Left ventricle myocardium inferior (tissue), 1 donor: ENCODE data around the gene ZNF740. TPM values are rescaled to one million over a fixed set of nuclear protein-coding genes. Genes with fewer than 3 reads are reported as not detected.
A peak's percentile ranks its signal among the peaks of the same experiment; 100 is the strongest.

Experiments
- DNase-seq: peaks from one replicate; pipeline ENCODE4 v3.0.0-alpha.2; 2020
- H3K27ac ChIP-seq: fragments of 200-600 bp; replicated peaks from 2 replicates; pipeline ENCODE4 v1.8.0; 2021
- H3K27me3 ChIP-seq: fragments of 200-600 bp; 2 replicates; pipeline ENCODE4 v1.8.0; 2021; ENCODE audit warnings: low read depth
- H3K36me3 ChIP-seq: fragments of 200-600 bp; 2 replicates; pipeline ENCODE4 v1.8.0; 2021
- H3K4me1 ChIP-seq: fragments of 200-600 bp; 2 replicates; pipeline ENCODE4 v1.8.0; 2021
- H3K4me3 ChIP-seq: fragments of 200-600 bp; 2 replicates; pipeline ENCODE4 v1.8.0; 2021; ENCODE audit warnings: mild to moderate bottlenecking, moderate library complexity
- H3K9me3 ChIP-seq: fragments of 200-600 bp; replicated peaks from 2 replicates; pipeline ENCODE4 v1.8.0; 2021
- intact Hi-C: fragments of 100-400 bp; cut with micrococcal nuclease; formaldehyde crosslinking; loops from one replicate; pipeline ENCODE4 v1.11.0; 2022
- total RNA-seq: library from RNA; stranded (reverse); fragmentation: NEBNext Ultra II Directional; extraction: Animal tissue kit (Norgen Biotek cat#: 25700); gene quantifications from one replicate; pipeline ENCODE4 v1.2.1, GENCODE V29; 2021
- TF ChIP-seq, protein P1 (sequence below): fragments of 200-600 bp; IDR thresholded peaks from 2 replicates; pipeline ENCODE4 v1.8.0; 2021; ENCODE audit warnings: antibody characterized with exemption, mild to moderate bottlenecking, borderline replicate concordance
- donor health status: DM: no; HTN: yes; CAD: no; lungs with severe emphysema.

Gene ZNF740
- total RNA-seq, 1 donor from 2014 or later, result 26.5 TPM

DNA sequence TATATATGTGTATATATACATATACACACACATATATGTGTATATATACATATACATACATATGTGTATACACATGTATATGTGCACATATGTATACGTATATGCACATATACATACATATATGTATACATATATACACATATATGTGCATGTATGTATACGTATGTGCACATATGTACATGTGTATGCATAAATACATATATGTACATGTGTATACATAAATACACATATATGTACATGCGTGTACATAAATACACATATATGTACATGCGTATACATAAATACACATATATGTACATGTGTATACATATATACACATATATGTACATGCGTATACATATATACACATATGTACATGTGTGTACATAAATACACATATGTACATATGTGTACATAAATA is 33.3 kb upstream of the ZNF740 start:
- H3K4me1 ChIP-seq, result no peaks in the 10 kb centered on the region
- intact Hi-C loops, result no loop called here

DNA sequence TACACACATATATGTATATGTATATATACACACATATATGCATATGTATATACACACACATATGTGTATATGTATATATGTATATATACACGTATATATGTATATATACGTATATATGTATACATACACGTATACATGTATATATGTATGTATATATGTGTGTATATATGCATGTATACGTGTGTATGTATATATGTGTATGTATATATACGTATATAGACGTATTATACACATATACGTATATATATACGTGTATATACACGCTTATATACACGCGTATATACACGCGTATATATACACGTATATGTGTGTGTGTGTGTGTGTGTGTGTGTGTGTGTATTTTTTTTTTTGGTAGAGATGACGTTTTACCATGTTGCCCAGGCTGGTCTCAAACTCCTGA is 32.9 kb upstream of the ZNF740 start:
- Histone ChIP-seq H3K4me1 (no peaks in the 10 kb centered on the region), H3K27me3 (no peaks in the 10 kb centered on the region), H3K4me3 (no peak overlapping the region), H3K27ac (no peak overlapping the region), H3K36me3 (no peaks in the 10 kb centered on the region), H3K9me3 (no peaks in the 10 kb centered on the region)
- TF ChIP-seq, protein P1, sequence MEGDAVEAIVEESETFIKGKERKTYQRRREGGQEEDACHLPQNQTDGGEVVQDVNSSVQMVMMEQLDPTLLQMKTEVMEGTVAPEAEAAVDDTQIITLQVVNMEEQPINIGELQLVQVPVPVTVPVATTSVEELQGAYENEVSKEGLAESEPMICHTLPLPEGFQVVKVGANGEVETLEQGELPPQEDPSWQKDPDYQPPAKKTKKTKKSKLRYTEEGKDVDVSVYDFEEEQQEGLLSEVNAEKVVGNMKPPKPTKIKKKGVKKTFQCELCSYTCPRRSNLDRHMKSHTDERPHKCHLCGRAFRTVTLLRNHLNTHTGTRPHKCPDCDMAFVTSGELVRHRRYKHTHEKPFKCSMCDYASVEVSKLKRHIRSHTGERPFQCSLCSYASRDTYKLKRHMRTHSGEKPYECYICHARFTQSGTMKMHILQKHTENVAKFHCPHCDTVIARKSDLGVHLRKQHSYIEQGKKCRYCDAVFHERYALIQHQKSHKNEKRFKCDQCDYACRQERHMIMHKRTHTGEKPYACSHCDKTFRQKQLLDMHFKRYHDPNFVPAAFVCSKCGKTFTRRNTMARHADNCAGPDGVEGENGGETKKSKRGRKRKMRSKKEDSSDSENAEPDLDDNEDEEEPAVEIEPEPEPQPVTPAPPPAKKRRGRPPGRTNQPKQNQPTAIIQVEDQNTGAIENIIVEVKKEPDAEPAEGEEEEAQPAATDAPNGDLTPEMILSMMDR, result no peak
- DNase-seq, result no peak
- intact Hi-C loops, result no loop called here

More for the DNA sequence above, 33.3 kb upstream of the ZNF740 start:
- TF ChIP-seq, protein P1, result no peak
- Histone ChIP-seq H3K27me3 (no peaks in the 10 kb centered on the region), H3K9me3 (no peaks in the 10 kb centered on the region), H3K36me3 (no peaks in the 10 kb centered on the region), H3K27ac (no peak overlapping the region), H3K4me3 (no peak overlapping the region)
- DNase-seq, result no peak

DNA sequence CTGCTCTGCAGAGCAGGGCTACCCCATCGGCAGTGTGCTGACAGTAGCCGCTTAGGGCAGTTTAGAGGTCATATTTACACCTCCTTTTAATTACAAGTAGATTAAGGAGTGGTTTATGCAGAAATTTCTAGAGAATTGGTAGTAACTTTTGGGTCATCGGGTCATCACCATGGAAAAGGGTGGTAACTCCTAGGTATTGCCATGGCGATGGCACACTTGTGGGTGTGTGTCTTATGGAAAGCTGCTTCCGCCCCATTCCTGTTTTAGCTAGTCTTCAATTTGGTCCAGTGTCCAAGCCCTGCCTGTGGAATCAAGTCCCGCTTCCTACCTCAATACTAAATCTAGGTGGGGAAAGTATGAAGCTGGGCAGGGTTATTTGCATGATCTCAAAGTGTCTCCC is 29.5 kb upstream of the ZNF740 start:
- TF ChIP-seq, protein P1, result no peak
- intact Hi-C loops, result no loop called here
- H3K27ac ChIP-seq, result no peak overlapping the region

DNA sequence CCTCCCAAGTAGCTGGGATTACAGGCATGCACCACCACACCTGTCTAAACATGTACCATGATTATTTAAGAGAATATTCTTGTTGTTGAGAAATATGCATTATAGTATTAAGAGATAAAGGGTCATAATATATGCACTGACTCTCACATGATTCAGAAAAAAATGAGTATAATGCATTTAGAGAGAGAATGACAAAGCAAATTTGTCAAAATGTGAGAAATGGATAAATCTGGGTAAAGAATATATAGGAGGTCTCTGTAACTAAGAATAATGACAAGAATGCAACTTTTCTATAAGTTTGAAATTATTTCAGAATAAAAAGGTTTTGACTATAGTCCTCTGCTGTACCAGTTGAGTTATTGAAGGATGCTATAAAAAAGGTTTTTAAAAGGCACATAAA is 28.1 kb upstream of the ZNF740 start:
- no peak overlapping the region for H3K27ac ChIP-seq
- H3K4me1 ChIP-seq, result peaks cover 6% of the 10 kb centered on the region
- no peaks in the 10 kb centered on the region for H3K9me3 ChIP-seq
- H3K36me3 ChIP-seq, result peaks cover 3% of the 10 kb centered on the region
- intact Hi-C loops, result no loop called here
- H3K27me3 ChIP-seq, result no peaks in the 10 kb centered on the region
- TF ChIP-seq, protein P1, result no peak
- no peak overlapping the region for H3K4me3 ChIP-seq
- no peak for DNase-seq

More for the DNA sequence above, 29.5 kb upstream of the ZNF740 start:
- H3K27me3 ChIP-seq, result no peaks in the 10 kb centered on the region
- peaks cover 6% of the 10 kb centered on the region for H3K4me1 ChIP-seq
- H3K4me3 ChIP-seq, result no peak overlapping the region
- DNase-seq, result no peak
- H3K36me3 ChIP-seq, result no peaks in the 10 kb centered on the region
- no peaks in the 10 kb centered on the region for H3K9me3 ChIP-seq

DNA sequence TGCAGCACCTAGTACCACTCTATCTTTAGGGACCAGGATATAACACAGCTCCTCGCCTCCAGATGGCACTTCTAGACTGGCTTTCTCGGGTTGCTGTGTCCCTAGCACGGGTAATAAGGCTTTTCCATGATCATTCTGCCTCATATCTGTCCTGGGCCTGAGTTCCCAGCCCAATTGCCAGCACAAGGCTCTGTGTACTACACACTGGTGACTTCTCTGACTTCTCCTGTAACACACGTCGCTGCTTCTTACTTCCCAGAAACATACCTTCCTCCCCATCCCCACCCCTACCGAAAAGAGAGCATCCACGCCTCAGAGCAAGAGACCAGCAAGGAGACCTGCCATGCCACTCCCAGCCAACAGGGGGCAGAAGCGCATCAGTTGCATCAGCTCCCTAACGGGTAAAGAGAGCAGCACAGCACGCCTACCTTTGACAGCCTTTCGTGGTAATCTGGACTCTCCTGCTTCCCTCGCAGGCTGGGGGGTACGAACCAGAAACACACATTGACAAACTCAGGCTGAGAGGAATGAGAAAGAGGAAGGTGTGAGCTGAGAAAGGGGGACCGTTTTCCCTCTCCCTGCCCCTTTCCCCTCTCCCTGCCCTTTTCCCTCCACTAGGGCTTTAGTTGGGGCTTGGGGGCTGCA is 21.2 kb upstream of the ZNF740 start:
- H3K9me3 ChIP-seq, result no peaks in the 10 kb centered on the region
- H3K4me3 ChIP-seq, result no peak overlapping the region
- H3K27ac ChIP-seq, result no peak overlapping the region
- TF ChIP-seq, protein P1, result peak; percentile 96
- peak; percentile 81 for DNase-seq
- intact Hi-C loops, result no loop called here
- peaks cover 6% of the 10 kb centered on the region for H3K4me1 ChIP-seq
- H3K36me3 ChIP-seq, result peaks cover 11% of the 10 kb centered on the region
- no peaks in the 10 kb centered on the region for H3K27me3 ChIP-seq
